ENCODE data around the gene RNF223.

DNA sequence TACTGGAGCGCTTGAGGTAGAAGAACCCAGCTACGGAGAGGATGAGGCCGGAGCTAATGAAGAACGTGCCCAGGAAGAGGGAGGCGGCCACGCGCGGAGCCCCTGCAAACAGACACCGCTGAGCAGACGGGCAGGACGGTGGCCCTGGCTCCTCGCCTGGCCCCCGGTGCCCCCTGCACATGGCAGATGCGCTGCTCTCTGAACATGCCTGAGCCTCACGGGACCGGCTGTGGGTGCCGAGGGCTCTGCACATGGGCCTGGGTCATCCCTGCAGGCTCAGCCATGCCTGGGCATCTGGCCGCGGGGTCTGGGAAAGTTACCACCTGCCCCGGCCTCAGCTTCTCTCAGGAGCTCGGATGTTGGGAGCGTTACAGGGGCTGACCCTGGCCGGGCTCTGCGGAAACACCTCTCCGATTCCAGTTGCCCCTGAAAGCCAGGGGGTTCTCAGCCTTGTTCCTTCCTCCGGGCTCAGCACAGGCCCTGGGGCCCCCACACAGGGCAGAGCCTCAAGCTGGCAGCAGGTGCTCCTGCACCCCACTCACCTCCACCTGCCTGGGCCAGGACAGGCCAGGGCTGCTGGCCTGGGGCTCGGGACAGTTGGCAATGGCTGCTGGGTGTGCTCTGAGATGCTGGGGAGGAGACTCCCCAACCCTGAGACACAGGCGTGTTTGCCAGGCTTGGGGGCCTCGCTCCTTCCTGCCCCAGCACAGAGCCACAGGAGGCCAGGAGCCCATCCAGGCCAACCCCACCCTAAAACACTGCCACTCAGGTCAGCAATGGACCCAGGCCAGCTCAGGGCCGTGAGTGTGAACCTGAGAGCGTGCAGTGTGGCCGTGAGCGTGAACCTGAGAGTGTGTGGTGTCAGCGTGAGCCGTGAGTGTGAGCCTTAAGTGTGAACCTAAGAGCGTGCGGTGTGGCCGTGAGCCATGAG lies 12.1 kb upstream of the RNF223 start:
- TF ChIP-seq, protein P1, sequence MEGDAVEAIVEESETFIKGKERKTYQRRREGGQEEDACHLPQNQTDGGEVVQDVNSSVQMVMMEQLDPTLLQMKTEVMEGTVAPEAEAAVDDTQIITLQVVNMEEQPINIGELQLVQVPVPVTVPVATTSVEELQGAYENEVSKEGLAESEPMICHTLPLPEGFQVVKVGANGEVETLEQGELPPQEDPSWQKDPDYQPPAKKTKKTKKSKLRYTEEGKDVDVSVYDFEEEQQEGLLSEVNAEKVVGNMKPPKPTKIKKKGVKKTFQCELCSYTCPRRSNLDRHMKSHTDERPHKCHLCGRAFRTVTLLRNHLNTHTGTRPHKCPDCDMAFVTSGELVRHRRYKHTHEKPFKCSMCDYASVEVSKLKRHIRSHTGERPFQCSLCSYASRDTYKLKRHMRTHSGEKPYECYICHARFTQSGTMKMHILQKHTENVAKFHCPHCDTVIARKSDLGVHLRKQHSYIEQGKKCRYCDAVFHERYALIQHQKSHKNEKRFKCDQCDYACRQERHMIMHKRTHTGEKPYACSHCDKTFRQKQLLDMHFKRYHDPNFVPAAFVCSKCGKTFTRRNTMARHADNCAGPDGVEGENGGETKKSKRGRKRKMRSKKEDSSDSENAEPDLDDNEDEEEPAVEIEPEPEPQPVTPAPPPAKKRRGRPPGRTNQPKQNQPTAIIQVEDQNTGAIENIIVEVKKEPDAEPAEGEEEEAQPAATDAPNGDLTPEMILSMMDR (IDR thresholded peaks at IDR 0.05), result no peak
- no peak for TF ChIP-seq EP300 (IDR thresholded peaks at IDR 0.05)

All from stomach (tissue), 4 donors.